Endothelial cell of umbilical vein (primary cell): ENCODE results near the gene WDR13. TPM values are rescaled to one million over a fixed set of nuclear protein-coding genes. Genes with fewer than 3 reads are reported as not detected.
A peak's percentile ranks its signal among the peaks of the same experiment; 100 is the strongest.

Experiments used
- BruUV-seq: library from RNA; stranded (reverse); fragments of 400-500 nt; replicated peaks from 2 replicates; lab custom pipeline; 2021; lab: Mats Ljungman, UMichigan
- CTCF ChIA-PET: fragments of 300-600, 350-600 bp; sonication (Branson Sonifier 250); formaldehyde crosslinking; loops from one replicate; lab custom pipeline; 2021; ENCODE audit warnings: antibody characterized with exemption, inconsistent platforms; lab: Charles Lee
- POLR2A ChIA-PET: fragments of 300-600, 350-600 bp; sonication (Branson Sonifier 250); formaldehyde crosslinking; loops from one replicate; lab custom pipeline; 2021; ENCODE audit warnings: antibody characterized with exemption, inconsistent platforms; lab: Charles Lee
- DNase-seq: peaks from one replicate; pipeline ENCODE4 v3.0.0-alpha.2; 2011; ENCODE audit warnings: low read depth, low spot score
- FAIRE-seq: peaks from 2 replicates; lab custom pipeline; 2011; peaks lifted over from hg19 to GRCh38; lab: Jason Lieb, UNC
- H2AFZ ChIP-seq: 2 replicates; pipeline ENCODE4 v1.6.0; 2012; ENCODE audit warnings: low read depth, low read length, control low read depth, inconsistent platforms
- H3K27ac ChIP-seq: 2 replicates; pipeline ENCODE4 v1.5.1; 2011; ENCODE audit warnings: low read depth, mild to moderate bottlenecking, control low read depth, low read length, moderate library complexity; ENCODE audit not compliant: insufficient read depth
- H3K27me3 ChIP-seq, 2 experiments: 2 replicates each; pipeline versions ENCODE4 v1.6.0 to v1.6.1; 2011; ENCODE audit warnings: low read length in 2 of 2, mixed read lengths in 1 of 2; ENCODE audit not compliant: control insufficient read depth in 2 of 2, insufficient read depth in 2 of 2
- H3K36me3 ChIP-seq, 2 experiments: 2 replicates in 1 of 2; 3 replicates in 1 of 2; pipeline ENCODE4 v1.5.1; 2011; ENCODE audit warnings: low read length in 2 of 2, mild to moderate bottlenecking in 1 of 2, moderate library complexity in 1 of 2; ENCODE audit not compliant: control insufficient read depth in 2 of 2, insufficient read depth in 2 of 2; ENCODE audit errors: extremely low read depth in 1 of 2
- H3K4me1 ChIP-seq: 3 replicates; pipeline ENCODE4 v1.5.1; 2011; ENCODE audit warnings: mild to moderate bottlenecking, low read length; ENCODE audit not compliant: control insufficient read depth, insufficient read depth; ENCODE audit errors: extremely low read depth
- H3K4me2 ChIP-seq: 2 replicates; pipeline ENCODE4 v1.6.1; 2011; ENCODE audit warnings: low read length, control low read depth, mixed read lengths; ENCODE audit not compliant: insufficient read depth
- H3K4me3 ChIP-seq, 3 experiments: fragments of 200-600 bp in 1 of 3; sonication (generic), shearing (Covaris generic) in 1 of 3; replicated peaks in 1 of 3; 2 replicates each; pipeline ENCODE4 v1.5.1; 2011 to 2016; ENCODE audit warnings: control low read depth in 3 of 3, low read length in 3 of 3, mild to moderate bottlenecking in 2 of 3, inconsistent platforms in 1 of 3, low read depth in 1 of 3, moderate library complexity in 1 of 3; ENCODE audit not compliant: insufficient read depth in 1 of 3
- H3K79me2 ChIP-seq: 2 replicates; pipeline ENCODE4 v1.6.0; 2012; ENCODE audit warnings: low read length, inconsistent platforms; ENCODE audit not compliant: control insufficient read depth, insufficient read depth
- H3K9ac ChIP-seq: replicated peaks from 2 replicates; pipeline ENCODE3; 2011; ENCODE audit warnings: low read length, control low read depth; ENCODE audit not compliant: insufficient read depth; ENCODE audit errors: extremely low read depth
- H3K9me1 ChIP-seq: replicated peaks from 3 replicates; pipeline ENCODE4 v1.6.0; 2011; ENCODE audit warnings: mild to moderate bottlenecking, low read length; ENCODE audit not compliant: control insufficient read depth, insufficient read depth; ENCODE audit errors: extremely low read depth
- H3K9me3 ChIP-seq: replicated peaks from 2 replicates; pipeline ENCODE4 v1.5.1; 2012; ENCODE audit warnings: low read length, inconsistent platforms; ENCODE audit not compliant: control insufficient read depth, insufficient read depth
- H4K20me1 ChIP-seq: replicated peaks from 2 replicates; pipeline ENCODE3; 2011; ENCODE audit warnings: mild to moderate bottlenecking, low read length; ENCODE audit not compliant: control insufficient read depth, insufficient read depth; ENCODE audit errors: extremely low read depth
- CTCF ChIP-seq, 2 donors: IDR thresholded peaks; 1 replicate in 1 of 2; 2 replicates in 1 of 2; pipeline ENCODE4 v1.5.1; 2011; ENCODE audit warnings: low read length in 2 of 2, mild to moderate bottlenecking in 2 of 2, moderate library complexity in 2 of 2, control low read depth in 1 of 2, inconsistent platforms in 1 of 2, low read depth in 1 of 2; ENCODE audit not compliant: insufficient read depth in 1 of 2; ENCODE audit errors: extremely low read depth in 1 of 2
- EZH2 ChIP-seq: IDR thresholded peaks from 2 replicates; pipeline ENCODE4 v1.6.1; 2012; ENCODE audit warnings: borderline replicate concordance, low read depth, mild to moderate bottlenecking, moderate library complexity, low read length, inconsistent platforms; ENCODE audit not compliant: severe bottlenecking
- FOS ChIP-seq: IDR thresholded peaks from 2 replicates; pipeline ENCODE4 v1.6.1; 2011; ENCODE audit warnings: mild to moderate bottlenecking, low read length, moderate library complexity, borderline replicate concordance; ENCODE audit not compliant: insufficient read depth
- GATA2 ChIP-seq: IDR thresholded peaks from 2 replicates; pipeline ENCODE4 v1.7.0; 2011; ENCODE audit warnings: low read depth, mild to moderate bottlenecking, moderate library complexity, mixed read lengths, low read length; ENCODE audit not compliant: insufficient read length, insufficient read depth
- JUN ChIP-seq: IDR thresholded peaks from 2 replicates; pipeline ENCODE4 v1.6.1; 2011; ENCODE audit warnings: borderline replicate concordance, low read depth; ENCODE audit not compliant: insufficient read length, insufficient read depth
- MAX ChIP-seq: IDR thresholded peaks from 2 replicates; pipeline ENCODE4 v1.6.1; 2011; ENCODE audit not compliant: insufficient read depth, insufficient read length
- MYC ChIP-seq: IDR thresholded peaks from one replicate; pipeline ENCODE4 v1.6.1; 2011; ENCODE audit warnings: mild to moderate bottlenecking, low read depth, low read length
- POLR2A ChIP-seq: IDR thresholded peaks from 2 replicates; pipeline ENCODE4 v1.6.1; 2012; ENCODE audit warnings: low read depth, mild to moderate bottlenecking, control low read depth, low read length
- POLR2AphosphoS5 ChIP-seq: IDR thresholded peaks from 2 replicates; pipeline ENCODE4 v1.6.1; 2012; ENCODE audit warnings: low read depth, mild to moderate bottlenecking, control low read depth, low read length, moderate library complexity; ENCODE audit not compliant: insufficient read depth
- dilution Hi-C: fragments of 300-500 bp; cut with MboI; formaldehyde crosslinking; loops from one replicate; pipeline ENCODE4 v1.15.0; 2019; ENCODE audit warnings: low sequenced_read_pairs; ENCODE audit not compliant: extremely low pct_ligation_motif_present
- intact Hi-C: fragments of 100-400 bp; cut with micrococcal nuclease; formaldehyde crosslinking; loops from one replicate; pipeline ENCODE4 v1.10.0; 2022
- polyA plus RNA-seq, 4 experiments: library from polyadenylated mRNA; depleted of rRNA in 3 of 4; stranded (reverse) in 3 of 4; unstranded in 1 of 4; fragments of >200 nt; gene quantifications; 2 replicates each; pipeline versions ENCODE4 v1.2.1 to v1.2.3, GENCODE V29; 2011 to 2012; ENCODE audit warnings: missing spikeins in 1 of 4
- total RNA-seq: library from RNA; stranded (reverse); gene quantifications from 2 replicates; pipeline ENCODE4 v1.2.3, GENCODE V29; 2021

Gene WDR13
- total and polyA plus RNA-seq, 2 donors (not counting 3 experiments of a cell fraction or from before 2014, with no cell fraction given), result 85.0 to 169 TPM

- CTCF ChIA-PET, result interaction anchor here (0.9 to 1.4 kb wide), 2 partner anchors 11 to 50 kb away, joined by 3 read pairs; no protein-coding TSS in a partner anchor
- no peaks in the 10 kb centered on the region for H3K79me2 ChIP-seq
- dilution Hi-C loops (no loop called here), intact Hi-C loops (loop anchor here (5.0 to 10.0 kb wide), 2 partner anchors 67 to 505 kb away; partner anchors contain the start of gene EBP)
- POLR2A ChIA-PET, result interaction anchor here (1.0 to 1.2 kb wide), 3 partner anchors 10 to 15 kb away, joined by 3 to 8 read pairs (median 5); partner anchors contain the start of gene RBM3
- no peaks in the 10 kb centered on the region for H4K20me1 ChIP-seq
- DNase-seq (no peak), FAIRE-seq (peak; percentile 49)
- BruUV-seq, result no TSS peak
- no peaks in the 10 kb centered on the region for H3K36me3 ChIP-seq
- H3K27ac ChIP-seq, result peak overlapping the region; percentile 7
- H3K9ac ChIP-seq, result no peak overlapping the region
- no peak overlapping the region for H2AFZ ChIP-seq
- no peak overlapping the region for H3K4me3 ChIP-seq
- H3K4me1 ChIP-seq, result peaks cover 25% of the 10 kb centered on the region
- H3K27me3 ChIP-seq, result no peaks in the 10 kb centered on the region
- no peaks in the 10 kb centered on the region for H3K9me3 ChIP-seq
- H3K4me2 ChIP-seq, result no peak overlapping the region
- H3K9me1 ChIP-seq, result no peaks in the 10 kb centered on the region
- TF ChIP-seq FOS (no peak), MYC (no peak), EZH2 (no peak), JUN (no peak), CTCF (IDR thresholded peaks at IDR 0.05; ENCODE audit: extremely low read depth in 1 of 2, insufficient read depth in 1 of 2, low read depth in 1 of 2, low read length in 2 of 2) (no peak), POLR2A (no peak), MAX (no peak), POLR2AphosphoS5 (no peak), GATA2 (no peak)
Measured at GRCh38 chrX:48589482-48590162, 7.7 kb upstream of the WDR13 start.
